ENCODE measurements around the gene GDPD4. TPM values are rescaled to one million over a fixed set of nuclear protein-coding genes. Genes with fewer than 3 reads are reported as not detected.

GDPD4 gene
- total RNA-seq, 4 donors from 2014 or later, result not detected

DNA sequence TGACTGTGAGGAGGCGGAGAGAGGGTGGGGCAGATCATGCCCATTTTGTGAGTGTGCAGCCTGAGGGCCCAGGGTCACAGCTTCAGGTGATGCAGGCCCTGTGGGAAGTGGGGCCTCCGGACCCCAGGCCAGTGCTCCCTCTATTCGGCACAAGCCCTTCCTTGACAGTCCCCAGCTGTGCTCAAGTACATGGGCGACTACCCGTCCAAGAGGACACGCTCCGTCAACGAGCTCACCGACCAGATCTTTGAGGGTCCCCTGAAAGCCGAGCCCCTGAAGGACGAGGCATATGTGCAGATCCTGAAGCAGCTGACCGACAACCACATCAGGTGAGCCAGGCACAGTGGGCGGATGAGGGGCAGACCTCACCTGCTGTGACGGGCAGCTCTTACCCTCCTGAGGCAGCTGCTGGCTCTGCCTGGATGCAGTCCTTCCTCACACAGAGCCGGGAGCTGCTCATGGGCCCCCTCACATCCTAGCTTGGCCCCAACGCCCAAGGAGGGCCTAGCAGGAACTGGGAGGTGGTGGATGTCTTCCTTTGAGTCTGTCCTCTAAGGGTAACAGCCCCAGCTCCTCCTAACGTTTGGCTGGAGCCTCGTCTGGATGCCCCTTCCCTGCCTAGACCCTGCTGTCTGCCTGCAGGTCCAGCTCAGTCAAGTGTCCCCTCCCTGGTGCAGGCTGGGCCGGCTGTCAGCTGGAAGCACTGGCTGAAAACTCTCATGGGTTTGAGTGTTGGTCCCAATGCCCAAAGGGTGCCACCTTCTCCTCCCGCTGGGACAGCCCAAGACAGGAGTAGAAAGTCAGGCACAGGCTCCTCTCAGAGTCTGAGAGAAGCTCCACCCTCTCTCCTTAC lies 97.4 kb downstream of the GDPD4 start:
- no peak for TF ChIP-seq CTCF (IDR thresholded peaks at IDR 0.05; ENCODE audit: low read depth)

DNA sequence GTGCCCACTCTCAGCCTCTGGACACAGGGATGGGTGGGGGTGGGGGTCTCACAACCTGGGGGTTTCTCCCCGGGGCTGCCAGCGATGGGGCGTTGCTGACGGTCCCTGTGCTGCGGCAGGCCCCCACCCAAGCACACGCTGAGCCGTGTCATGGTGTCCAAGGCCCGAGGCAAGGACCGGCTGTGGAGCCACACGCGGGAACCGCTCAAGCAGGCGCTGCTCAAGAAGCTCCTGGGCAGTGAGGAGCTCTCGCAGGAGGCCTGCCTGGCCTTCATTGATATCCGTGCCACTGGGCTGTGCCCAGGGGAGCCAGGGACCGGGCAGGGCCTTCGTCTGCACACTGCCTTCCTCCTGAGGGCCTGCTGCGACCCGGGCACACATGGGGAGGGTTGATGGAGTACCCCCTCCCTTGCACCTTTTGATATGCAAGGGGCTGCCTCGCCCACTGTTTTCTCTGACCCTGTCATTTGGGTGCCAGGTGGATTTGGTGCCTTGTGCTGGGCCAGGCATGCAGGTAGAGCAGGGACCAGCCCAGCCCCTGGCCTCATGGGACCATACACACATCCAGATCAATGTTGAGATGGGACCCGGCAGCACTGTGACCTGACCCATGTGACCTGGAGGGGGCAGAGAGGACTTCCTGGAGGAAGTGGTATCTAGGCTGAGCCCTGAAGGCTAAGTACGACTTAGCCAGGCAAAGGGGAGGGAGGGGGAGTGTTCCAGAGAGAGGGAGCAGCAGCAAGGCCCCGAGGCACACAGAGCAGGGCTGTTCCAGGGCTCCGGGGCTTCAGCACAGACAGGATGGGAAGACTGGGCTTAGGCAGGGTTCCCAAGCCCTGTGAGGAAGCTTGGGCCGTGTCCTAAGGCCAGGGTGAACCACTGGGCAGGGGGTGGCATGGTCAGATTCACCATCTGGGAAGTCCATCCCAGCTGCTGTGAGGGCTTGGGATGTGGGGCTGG lies 98.3 kb downstream of the GDPD4 start:
- no peak for TF ChIP-seq CTCF (IDR thresholded peaks at IDR 0.05; ENCODE audit: low read depth)

DNA sequence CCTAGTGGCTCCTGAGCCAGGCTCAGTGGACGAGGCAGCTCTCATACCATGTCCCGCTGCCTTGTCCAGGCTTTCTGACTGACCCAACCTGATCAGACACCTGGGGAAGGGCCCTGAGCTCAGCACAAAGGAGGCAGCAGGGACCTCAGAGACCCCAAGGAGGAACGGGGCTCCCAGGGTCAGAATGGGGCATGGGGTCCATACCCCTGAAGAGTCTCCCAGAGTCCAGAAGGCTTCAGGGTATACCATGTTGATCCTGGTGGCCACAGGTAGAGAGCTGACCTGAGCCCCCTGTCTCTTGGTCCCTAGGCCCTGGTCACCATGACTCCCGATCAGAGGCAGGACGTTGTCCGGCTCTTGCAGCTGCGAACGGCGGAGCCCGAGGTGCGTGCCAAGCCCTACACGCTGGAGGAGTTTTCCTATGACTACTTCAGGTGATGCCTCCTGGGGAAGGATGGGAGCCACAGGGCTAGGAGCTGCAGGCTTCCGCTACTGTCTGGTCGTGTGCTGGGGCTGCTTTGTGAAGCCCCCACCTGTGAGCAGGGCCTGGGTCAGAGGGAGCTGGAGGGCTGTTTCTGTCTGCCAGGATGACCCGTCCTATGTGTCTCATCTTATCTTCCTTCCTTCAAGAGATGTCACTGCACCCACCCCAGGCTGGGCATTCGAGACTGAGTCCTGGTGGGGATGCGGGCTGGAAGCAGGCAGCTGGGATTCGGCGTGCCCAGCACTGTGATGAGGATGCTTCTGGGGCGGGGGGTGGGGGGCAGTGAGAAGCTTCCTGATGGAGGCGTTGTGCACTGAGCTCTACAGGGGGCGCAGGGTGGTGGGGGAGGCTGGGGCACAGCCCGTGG lies 99.3 kb downstream of the GDPD4 start:
- no peak for TF ChIP-seq CTCF (IDR thresholded peaks at IDR 0.05; ENCODE audit: low read depth)

GRCh38 chr11:77201370-77201769 lies 100.1 kb downstream of the GDPD4 start:
- no peak for TF ChIP-seq CTCF (IDR thresholded peaks at IDR 0.05; ENCODE audit: low read depth)

DNA sequence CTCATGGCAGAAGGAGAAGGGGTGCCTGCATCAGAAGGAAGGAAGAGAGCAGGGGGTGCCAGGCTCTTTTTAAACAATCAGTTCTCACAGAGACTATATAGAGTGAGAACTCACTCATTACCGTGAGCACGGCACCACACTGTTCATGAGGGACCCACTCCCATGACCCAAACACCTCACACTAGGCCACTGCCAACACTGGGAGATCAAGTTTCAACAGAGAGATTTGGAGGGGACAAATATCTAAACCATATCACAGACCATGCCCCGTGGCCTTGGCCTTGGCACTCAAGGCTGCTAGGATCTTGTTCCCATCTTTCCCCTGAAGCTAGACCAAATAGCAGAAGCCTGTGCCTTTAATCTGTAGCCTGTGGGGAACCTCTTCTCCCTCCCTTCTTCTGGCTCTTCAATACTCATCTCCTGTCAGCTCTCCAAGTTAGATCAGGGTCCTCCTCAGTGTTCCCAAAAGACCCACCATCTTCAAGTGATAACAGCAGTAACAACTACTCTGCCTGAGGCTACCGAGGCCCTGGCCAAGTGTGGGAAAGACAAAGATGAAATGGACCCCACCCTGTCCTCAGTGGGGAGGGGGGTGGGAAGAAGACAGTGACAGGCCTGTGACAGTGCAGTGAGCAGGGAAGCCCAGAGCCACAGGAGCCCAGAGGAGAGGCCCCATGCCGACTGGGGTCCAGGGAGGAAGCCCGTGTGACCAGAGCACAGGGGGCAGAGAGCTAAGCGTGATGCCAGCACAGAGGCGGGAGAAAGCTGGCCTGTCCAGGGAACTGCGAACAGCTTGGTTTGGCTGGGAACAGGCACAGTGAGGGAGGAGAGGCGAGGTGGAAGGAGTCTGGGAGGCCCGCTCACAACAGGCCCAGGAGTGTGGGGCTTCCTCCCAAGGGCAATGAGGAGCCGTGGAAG lies 100.9 kb downstream of the GDPD4 start:
- TF ChIP-seq CTCF (IDR thresholded peaks at IDR 0.05; ENCODE audit: low read depth), result no peak

- TF ChIP-seq CTCF (IDR thresholded peaks at IDR 0.05; ENCODE audit: low read depth), result no peak
Measured at GRCh38 chr11:77199137-77199745, 102.2 kb downstream of the GDPD4 start.
